WI38 (cell line): ENCODE data around the gene EEF2.

ENCODE experiments used
- H3K4me3 ChIP-seq: 2 replicates; pipeline ENCODE4 v1.5.1; 2011; ENCODE audit warnings: low read depth, mild to moderate bottlenecking, control low read depth, low read length
- TF ChIP-seq, protein P1 (sequence below): IDR thresholded peaks from 2 replicates; pipeline ENCODE4 v1.5.1; 2012; ENCODE audit warnings: low read depth, mild to moderate bottlenecking, control low read depth, low read length

Gene EEF2

DNA sequence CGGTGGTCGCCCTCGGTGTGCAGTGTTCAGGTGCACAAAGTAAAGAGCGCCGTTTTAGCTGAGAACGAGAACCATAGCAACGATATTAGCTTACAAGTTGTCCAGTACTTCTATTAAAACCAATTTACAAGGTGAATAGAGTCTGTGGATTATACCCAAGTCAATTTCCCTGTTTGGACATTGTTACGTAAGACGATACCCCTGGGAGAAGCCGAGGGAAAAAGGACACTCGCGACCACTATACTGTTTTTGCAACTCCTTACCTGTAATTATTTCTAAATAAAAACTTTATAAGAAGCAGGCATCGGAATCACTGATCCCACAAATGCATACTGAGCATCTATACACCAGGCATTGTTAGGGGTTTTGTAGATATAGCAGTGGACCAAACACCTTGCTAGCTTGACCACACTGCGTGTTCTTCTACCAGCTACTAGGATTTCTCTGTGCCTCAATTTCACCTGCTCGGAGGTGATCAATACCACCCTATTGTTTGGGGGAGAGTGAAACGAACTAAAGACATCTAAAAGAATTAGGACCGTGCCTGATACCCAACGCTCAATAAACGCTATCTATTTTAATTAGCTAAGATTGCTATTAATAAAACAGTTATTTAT, 488 bp upstream of the EEF2 start:
- H3K4me3 ChIP-seq = peak overlapping the region; percentile 100
- TF ChIP-seq, protein P1, sequence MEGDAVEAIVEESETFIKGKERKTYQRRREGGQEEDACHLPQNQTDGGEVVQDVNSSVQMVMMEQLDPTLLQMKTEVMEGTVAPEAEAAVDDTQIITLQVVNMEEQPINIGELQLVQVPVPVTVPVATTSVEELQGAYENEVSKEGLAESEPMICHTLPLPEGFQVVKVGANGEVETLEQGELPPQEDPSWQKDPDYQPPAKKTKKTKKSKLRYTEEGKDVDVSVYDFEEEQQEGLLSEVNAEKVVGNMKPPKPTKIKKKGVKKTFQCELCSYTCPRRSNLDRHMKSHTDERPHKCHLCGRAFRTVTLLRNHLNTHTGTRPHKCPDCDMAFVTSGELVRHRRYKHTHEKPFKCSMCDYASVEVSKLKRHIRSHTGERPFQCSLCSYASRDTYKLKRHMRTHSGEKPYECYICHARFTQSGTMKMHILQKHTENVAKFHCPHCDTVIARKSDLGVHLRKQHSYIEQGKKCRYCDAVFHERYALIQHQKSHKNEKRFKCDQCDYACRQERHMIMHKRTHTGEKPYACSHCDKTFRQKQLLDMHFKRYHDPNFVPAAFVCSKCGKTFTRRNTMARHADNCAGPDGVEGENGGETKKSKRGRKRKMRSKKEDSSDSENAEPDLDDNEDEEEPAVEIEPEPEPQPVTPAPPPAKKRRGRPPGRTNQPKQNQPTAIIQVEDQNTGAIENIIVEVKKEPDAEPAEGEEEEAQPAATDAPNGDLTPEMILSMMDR = no peak

DNA sequence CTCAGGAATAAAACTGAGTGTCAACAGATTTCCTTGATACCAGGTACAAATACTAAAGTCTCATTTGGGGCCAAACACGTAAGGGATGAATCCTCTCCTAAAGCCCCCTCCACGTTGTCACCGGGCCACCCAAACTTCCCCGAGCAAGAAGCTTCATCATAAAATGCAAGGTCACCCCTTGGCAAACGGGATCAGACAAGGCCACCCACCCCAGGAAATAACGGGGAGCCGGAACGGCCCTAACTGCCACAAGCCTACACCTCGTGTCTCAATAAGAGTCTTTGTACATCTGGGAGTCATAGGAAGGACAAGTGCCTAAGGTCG, 717 bp downstream of the EEF2 start:
- H3K4me3 ChIP-seq = peak overlapping the region; percentile 100
- TF ChIP-seq, protein P1 = no peak

DNA sequence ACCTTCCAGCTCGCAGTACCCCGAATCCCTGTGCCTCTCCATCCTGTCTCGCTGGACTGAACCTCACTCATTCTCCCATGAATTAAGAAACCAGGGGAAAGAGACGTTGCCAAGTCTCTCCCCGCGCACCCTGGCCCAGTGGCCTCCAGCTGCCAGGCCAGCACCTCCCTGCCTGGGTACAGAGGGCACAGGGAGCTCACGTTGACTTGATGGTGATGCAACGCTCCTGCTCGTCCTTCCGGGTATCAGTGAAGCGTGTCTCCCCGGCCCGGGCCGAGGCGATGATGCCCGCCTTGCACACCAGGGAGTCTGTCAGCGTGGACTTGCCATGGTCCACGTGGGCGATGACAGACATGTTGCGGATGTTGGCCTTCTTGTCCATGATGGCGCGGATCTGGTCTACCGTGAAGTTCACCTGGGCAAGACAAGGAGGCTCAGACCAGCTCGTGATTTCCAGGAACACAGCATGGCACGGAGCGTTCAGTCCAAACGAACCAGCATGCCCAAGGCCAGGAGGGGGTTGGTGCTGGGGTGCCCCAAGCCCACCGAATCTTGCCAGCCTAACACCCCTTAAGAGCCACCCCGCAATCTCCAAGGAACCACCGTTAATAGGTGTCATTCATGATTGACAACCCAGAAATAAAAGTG, 1.2 kb downstream of the EEF2 start:
- TF ChIP-seq, protein P1 = no peak
- H3K4me3 ChIP-seq = peak overlapping the region; percentile 100

DNA sequence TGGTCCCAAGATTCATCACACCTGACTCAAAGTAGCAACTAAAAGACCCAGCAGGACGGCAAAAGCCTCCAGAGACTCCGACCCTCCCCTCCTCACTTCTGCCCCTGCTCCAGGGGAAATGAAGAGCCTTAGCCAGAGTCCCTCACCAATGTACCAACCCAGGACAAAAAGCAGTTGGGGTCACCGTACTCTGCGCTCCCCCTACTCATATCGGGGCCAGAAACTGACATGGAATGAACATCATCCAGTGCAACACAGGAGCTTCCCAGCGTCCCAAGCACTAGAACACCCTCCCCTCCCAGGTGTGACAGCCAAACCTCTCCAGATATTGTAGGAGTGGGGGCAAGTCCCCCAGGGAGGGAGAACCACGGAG, 1.7 kb downstream of the EEF2 start:
- TF ChIP-seq, protein P1 = no peak
- H3K4me3 ChIP-seq = peak overlapping the region; percentile 100

DNA sequence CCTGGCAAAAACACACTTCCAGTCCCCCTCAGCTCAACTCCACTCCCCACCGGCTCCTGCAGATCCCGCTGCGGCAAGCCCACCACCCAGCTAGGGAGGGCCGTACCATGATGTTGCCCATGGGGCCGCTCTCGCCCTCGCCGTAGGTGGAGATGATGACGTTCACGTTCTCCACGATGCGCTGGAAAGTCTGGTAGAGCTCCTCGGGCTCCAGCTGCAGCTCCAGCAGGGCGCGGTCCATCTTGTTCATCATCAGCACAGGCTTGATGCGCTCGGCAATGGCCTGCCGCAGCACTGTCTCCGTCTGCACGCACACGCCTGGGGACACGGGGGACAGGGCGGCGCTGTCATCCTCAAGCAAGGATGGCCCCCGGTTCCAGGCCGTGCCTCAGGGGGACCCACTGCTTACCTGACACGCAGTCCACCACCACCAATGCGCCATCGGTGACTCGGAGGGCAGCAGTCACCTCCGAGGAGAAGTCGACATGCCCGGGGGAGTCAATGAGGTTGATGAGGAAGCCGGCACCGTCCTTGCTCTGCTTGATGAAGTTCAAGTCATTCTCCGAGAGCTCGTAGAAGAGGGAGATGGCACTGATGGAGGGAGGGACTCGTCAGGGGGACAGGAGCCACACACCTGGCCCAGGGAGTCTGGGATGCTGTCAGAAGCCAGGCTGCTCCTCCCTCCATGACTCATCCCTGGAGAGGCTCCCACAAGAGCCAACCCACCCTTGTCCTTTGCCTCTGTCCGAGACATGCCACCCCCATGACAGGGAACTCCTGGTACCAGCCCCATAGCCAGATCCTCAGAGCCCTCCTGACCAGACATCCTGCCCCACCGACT, 2.3 kb downstream of the EEF2 start:
- TF ChIP-seq, protein P1 = no peak
- H3K4me3 ChIP-seq = peak overlapping the region; percentile 100

DNA sequence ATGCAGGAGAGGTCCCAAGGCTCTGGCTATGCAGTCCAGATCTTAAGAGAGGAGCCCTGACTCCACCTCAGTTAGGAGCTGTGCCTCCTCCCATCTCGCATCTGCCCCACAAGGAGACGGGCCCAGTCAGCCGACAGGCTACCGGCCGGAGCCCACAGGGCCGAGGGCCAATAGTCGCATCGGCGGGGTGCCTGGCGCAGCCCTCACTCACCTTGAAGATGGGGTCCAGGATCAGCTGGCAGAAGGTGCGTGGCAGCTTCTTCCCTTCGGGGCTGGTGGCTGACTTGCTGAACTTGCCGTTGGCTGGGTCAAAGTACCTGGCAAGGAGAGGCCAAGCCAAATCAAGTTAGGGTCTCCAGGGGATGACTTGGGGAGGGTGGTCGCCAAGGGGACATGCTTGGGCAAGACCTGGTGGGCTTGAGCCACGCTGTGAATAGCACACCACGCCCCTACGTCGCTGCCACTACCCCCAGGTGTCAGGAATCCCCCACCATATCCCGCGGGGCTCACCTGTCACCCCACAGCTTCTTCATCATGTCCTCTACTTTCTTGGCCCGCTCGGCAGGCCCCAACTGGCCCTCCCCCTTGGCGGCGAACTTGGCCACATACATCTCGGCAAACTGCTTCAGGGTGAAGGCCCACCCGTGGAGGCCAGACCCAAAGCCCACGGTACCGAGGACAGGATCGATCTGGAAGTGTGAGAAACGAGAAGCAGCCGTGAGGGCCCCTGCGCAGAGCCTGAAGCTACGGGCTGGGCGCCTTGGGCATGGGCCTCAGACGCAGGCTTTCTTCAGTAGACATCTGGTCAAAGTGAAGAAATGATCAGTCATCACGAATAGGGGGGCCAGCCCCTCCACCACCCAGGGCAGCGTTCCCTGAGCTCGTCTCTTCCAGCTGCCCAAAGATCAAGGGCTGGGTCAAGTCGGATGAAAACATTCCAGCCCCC, 3.3 kb downstream of the EEF2 start:
- TF ChIP-seq, protein P1 = no peak
- H3K4me3 ChIP-seq = no peak overlapping the region
